Progenitor cell of endocrine pancreas (in vitro differentiated cells): ENCODE results near the gene GKN2. TPM values are rescaled to one million over a fixed set of nuclear protein-coding genes. Genes with fewer than 3 reads are reported as not detected.

ENCODE experiments used
- DNase-seq: peaks from one replicate; pipeline ENCODE4 v3.0.0; 2021; ENCODE audit warnings: low spot score; ENCODE audit not compliant: unreplicated experiment
- H3K27ac Mint-ChIP-seq: 2 replicates; pipeline ENCODE4 v1.8.0; 2021; ENCODE audit warnings: mild to moderate bottlenecking, moderate library complexity, mixed read lengths
- H3K27me3 Mint-ChIP-seq: 2 replicates; pipeline ENCODE4 v1.8.0; 2021; ENCODE audit warnings: mixed read lengths
- H3K36me3 Mint-ChIP-seq: 2 replicates; pipeline ENCODE4 v1.8.0; 2022; ENCODE audit warnings: mixed read lengths; ENCODE audit not compliant: insufficient read depth
- H3K4me1 Mint-ChIP-seq: 2 replicates; pipeline ENCODE4 v1.8.0; 2021; ENCODE audit warnings: low read depth, mixed read lengths
- H3K4me3 Mint-ChIP-seq: 2 replicates; pipeline ENCODE4 v1.8.0; 2021; ENCODE audit warnings: low read depth, mild to moderate bottlenecking, moderate library complexity, mixed read lengths
- H3K9me3 Mint-ChIP-seq: 2 replicates; pipeline ENCODE4 v1.8.0; 2021; ENCODE audit warnings: low read depth, mixed read lengths
- CTCF ChIP-seq: fragments of 200-600 bp; sonication (generic); IDR thresholded peaks from one replicate; pipeline ENCODE4 v1.5.0; 2021; ENCODE audit warnings: antibody characterized with exemption, mild to moderate bottlenecking; ENCODE audit not compliant: unreplicated experiment
- long read RNA-seq: library from polyadenylated mRNA; unstranded; transcript quantifications from one replicate; pipeline ENCODE4 v2.0.0, GENCODE V29; 2020
- total RNA-seq: library from RNA; stranded (reverse); gene quantifications from 2 replicates; pipeline ENCODE4 v1.2.1, GENCODE V29; 2021

GKN2 gene, protein sequence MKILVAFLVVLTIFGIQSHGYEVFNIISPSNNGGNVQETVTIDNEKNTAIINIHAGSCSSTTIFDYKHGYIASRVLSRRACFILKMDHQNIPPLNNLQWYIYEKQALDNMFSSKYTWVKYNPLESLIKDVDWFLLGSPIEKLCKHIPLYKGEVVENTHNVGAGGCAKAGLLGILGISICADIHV
- not detected in 2 replicates for total RNA-seq
- long read RNA-seq: 0 reads

DNA sequence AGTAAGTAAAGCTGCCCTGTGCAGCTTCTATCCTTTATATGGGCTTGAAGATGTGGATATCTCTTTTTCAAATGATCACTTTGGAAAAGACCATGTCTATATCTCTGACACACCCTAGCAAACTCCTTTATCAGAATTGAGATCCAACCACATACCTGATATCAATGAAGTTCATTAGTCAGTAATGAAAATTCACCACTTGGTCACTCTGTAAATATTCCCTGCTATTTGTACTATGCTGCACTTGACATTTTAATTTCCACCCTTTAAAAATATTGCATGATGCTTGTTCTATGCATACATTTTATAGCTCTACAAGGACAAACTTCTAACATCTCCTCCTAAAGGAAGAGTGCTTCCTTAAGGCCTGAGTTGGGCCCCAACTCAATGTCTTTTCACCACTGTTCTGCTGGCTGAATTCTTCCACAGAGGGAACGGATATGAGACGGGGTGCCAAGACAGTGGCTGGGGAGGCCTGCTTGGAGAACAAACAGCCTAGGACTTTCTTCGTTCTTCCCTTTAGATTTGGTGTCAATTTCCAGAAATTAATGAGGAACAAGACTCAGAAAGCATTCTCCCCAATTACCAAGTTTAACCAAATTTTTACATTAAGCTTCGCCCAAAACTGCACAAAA is at the start of gene GKN2:
GKN2 (minus strand) TSS at position 7 of the 635 bp plus-strand sequence. CDS start 32 bp downstream, outside the sequence.
- H3K27ac Mint-ChIP-seq: no peak within 1 kb of the TSS
- DNase-seq: no peak
- no peaks in the 10 kb centered on the region for H3K36me3 Mint-ChIP-seq
- no peak within 1 kb of the TSS for H3K4me3 Mint-ChIP-seq
- H3K27me3 Mint-ChIP-seq: peaks cover 10% of the 10 kb centered on the region
- H3K4me1 Mint-ChIP-seq: no peaks in the 10 kb centered on the region
- no peaks in the 10 kb centered on the region for H3K9me3 Mint-ChIP-seq
- no peak for TF ChIP-seq CTCF

DNA sequence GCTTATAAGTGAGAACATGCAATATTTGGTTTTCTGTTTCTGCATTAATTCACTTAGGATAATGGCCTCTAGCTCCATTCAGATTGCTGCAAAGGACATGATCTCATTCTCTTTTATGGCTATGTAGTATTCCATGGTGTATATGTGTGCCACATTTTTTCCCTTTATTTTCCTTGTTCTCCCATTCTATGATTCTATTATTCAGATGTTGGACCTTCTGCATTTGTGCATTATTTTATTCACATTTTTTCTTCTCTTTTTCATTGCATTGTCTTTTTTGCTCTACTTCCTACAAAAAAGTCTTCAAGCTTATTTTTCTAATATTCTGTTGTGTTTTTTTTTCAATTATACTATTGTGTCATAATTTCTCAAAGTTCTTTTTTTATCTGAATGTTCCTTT is 49.2 kb upstream of the GKN2 start:
- Mint-ChIP-seq H3K9me3 (peaks cover 20% of the 10 kb centered on the region), H3K27me3 (no peaks in the 10 kb centered on the region), H3K4me3 (no peak overlapping the region), H3K36me3 (no peaks in the 10 kb centered on the region), H3K27ac (no peak overlapping the region), H3K4me1 (no peaks in the 10 kb centered on the region)
- TF ChIP-seq CTCF: no peak
- DNase-seq: no peak

DNA sequence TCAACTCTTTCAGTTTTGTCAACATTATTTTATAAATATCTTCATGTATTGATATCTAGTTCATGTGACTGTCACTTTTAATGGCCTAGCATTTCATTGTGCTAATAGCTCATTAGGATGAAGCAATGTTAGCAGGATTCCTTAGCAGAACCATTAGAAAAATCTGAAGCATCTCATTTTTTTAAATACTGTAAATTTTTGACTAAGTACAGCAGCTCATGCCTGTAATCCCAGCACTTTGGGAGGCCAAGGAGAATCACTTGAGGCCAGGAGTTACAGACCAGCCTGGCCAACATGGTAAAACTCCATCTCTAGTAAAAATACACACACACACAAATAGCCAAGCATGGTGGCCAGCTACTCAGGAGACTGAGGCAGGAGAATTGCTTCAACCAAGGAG is 44.7 kb upstream of the GKN2 start:
- no peak overlapping the region for H3K27ac Mint-ChIP-seq
- H3K4me1 Mint-ChIP-seq: no peaks in the 10 kb centered on the region
- H3K9me3 Mint-ChIP-seq: peaks cover 11% of the 10 kb centered on the region
- H3K36me3 Mint-ChIP-seq: no peaks in the 10 kb centered on the region
- H3K4me3 Mint-ChIP-seq: no peak overlapping the region
- no peak for TF ChIP-seq CTCF
- H3K27me3 Mint-ChIP-seq: peaks cover 8% of the 10 kb centered on the region
- DNase-seq: no peak

- no peaks in the 10 kb centered on the region for H3K36me3 Mint-ChIP-seq
- no peaks in the 10 kb centered on the region for H3K4me1 Mint-ChIP-seq
- DNase-seq: no peak
- peaks cover 8% of the 10 kb centered on the region for H3K27me3 Mint-ChIP-seq
- H3K9me3 Mint-ChIP-seq: no peaks in the 10 kb centered on the region
- TF ChIP-seq CTCF: no peak
- no peak overlapping the region for H3K4me3 Mint-ChIP-seq
- H3K27ac Mint-ChIP-seq: no peak overlapping the region
Measured at GRCh38 chr2:68995916-68996315, 43.2 kb upstream of the GKN2 start.

DNA sequence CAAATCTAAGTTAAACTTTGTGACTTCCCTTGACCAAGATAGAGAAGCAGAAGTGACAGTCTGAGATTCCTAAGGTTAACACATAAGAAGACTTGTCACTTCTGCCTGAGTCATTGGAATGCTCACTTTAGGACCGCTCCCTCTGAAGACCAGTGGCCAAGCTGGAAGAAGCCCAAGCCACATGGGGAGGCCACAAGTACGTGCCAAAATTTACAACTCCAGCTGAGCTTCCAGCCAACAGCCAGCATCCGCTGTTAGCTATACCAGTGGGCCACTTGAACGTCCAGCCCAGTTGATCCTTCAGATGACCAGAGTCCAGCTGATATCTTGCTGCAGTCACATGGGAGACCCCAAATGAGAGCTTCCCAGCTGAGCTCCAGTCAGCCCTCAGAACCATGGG is 42.2 kb upstream of the GKN2 start:
- no peak overlapping the region for H3K4me3 Mint-ChIP-seq
- DNase-seq: no peak
- H3K36me3 Mint-ChIP-seq: no peaks in the 10 kb centered on the region
- peaks cover 14% of the 10 kb centered on the region for H3K27me3 Mint-ChIP-seq
- no peak overlapping the region for H3K27ac Mint-ChIP-seq
- no peak for TF ChIP-seq CTCF
- no peaks in the 10 kb centered on the region for H3K4me1 Mint-ChIP-seq
- no peaks in the 10 kb centered on the region for H3K9me3 Mint-ChIP-seq
